GM12878 (cell line): ENCODE measurements around the gene EIF6. TPM values are rescaled to one million over a fixed set of nuclear protein-coding genes. Genes with fewer than 3 reads are reported as not detected.

Experiments used
- ATAC-seq: fragments of 200-7000 bp; cut with Tn5 transposase; 3 replicates; pipeline ENCODE4 v1.9.1; 2020; ENCODE audit warnings: mild to moderate bottlenecking, moderate library complexity
- BruUV-seq: library from RNA; stranded (reverse); fragments of 400-500 nt; replicated peaks from 2 replicates; lab custom pipeline; 2021; lab: Mats Ljungman, UMichigan
- CTCF ChIA-PET: fragments of 300-600 bp; sonication (Branson Sonifier 250); formaldehyde crosslinking; extraction: SDS; loops from one replicate; lab custom pipeline; 2021; ENCODE audit warnings: inconsistent platforms; lab: Yijun Ruan, JAX
- POLR2A ChIA-PET: fragments of 350-600 bp; formaldehyde crosslinking; extraction: SDS; loops from one replicate; lab custom pipeline; 2021; ENCODE audit warnings: inconsistent platforms; lab: Charles Lee
- RAD21 ChIA-PET: fragments of 300-600 bp; sonication (Branson Sonifier 250); formaldehyde crosslinking; loops from one replicate; lab custom pipeline; 2023; ENCODE audit warnings: antibody characterized with exemption; ENCODE audit not compliant: unreplicated experiment; lab: Charles Lee
- SMC1A ChIA-PET: fragments of 300-600 bp; sonication (Branson Sonifier 250); formaldehyde crosslinking; loops from one replicate; lab custom pipeline; 2023; ENCODE audit not compliant: unreplicated experiment, uncharacterized antibody; lab: Charles Lee
- DNase-seq: peaks from one replicate; pipeline ENCODE4 v3.0.0-alpha.2; 2011; ENCODE audit warnings: low read depth, low spot score
- FAIRE-seq: peaks from 3 replicates; lab custom pipeline; 2011; peaks lifted over from hg19 to GRCh38; lab: Jason Lieb, UNC
- H2AFZ ChIP-seq: 2 replicates; pipeline ENCODE4 v1.6.0; 2011; ENCODE audit warnings: low read depth, low read length, control low read depth; ENCODE audit not compliant: control insufficient read depth
- H3K27ac ChIP-seq: 2 replicates; pipeline ENCODE4 v1.5.1; 2011; ENCODE audit warnings: control low read depth; ENCODE audit not compliant: control insufficient read depth, insufficient read depth
- H3K27me3 ChIP-seq, 2 experiments: replicated peaks in 1 of 2; 2 replicates each; pipeline versions ENCODE4 v1.6.0 to v1.6.1; 2011; ENCODE audit warnings: low read length in 1 of 2; ENCODE audit not compliant: control insufficient read depth in 2 of 2, insufficient read depth in 2 of 2
- H3K36me3 ChIP-seq, 2 experiments: 2 replicates each; pipeline ENCODE4 v1.5.1; 2011; ENCODE audit warnings: low read length in 1 of 2; ENCODE audit not compliant: control insufficient read depth in 2 of 2, insufficient read depth in 2 of 2
- H3K4me1 ChIP-seq: 2 replicates; pipeline ENCODE4 v1.6.1; 2011; ENCODE audit warnings: mild to moderate bottlenecking, low read length, moderate library complexity, mixed read lengths; ENCODE audit not compliant: control insufficient read depth, insufficient read depth
- H3K4me2 ChIP-seq: 2 replicates; pipeline ENCODE4 v1.6.0; 2011; ENCODE audit warnings: control low read depth; ENCODE audit not compliant: control insufficient read depth, insufficient read depth
- H3K4me3 ChIP-seq: fragments of 200-600 bp; sonication (generic); 2 replicates; pipeline ENCODE4 v1.5.1; 2016
- H3K79me2 ChIP-seq: 2 replicates; pipeline ENCODE4 v1.6.0; 2011; ENCODE audit warnings: low read length; ENCODE audit not compliant: control insufficient read depth, insufficient read depth
- H3K9ac ChIP-seq: 2 replicates; pipeline ENCODE4 v1.8.0; 2011; ENCODE audit warnings: low read length, control low read depth, mixed read lengths; ENCODE audit not compliant: control insufficient read depth, insufficient read depth
- H3K9me3 ChIP-seq: replicated peaks from 3 replicates; pipeline ENCODE4 v1.5.1; 2011; ENCODE audit warnings: mild to moderate bottlenecking, low read length; ENCODE audit not compliant: control insufficient read depth, insufficient read depth
- H4K20me1 ChIP-seq: 2 replicates; pipeline ENCODE4 v1.6.0; 2011; ENCODE audit not compliant: control insufficient read depth, insufficient read depth
- FOXK2 ChIP-seq: fragments of 450-650 bp; IDR thresholded peaks from 2 replicates; pipeline ENCODE4 v1.6.1; 2017; ENCODE audit warnings: mild to moderate bottlenecking, moderate library complexity
- IRF5 ChIP-seq: fragments of 450-650 bp; IDR thresholded peaks from 2 replicates; pipeline ENCODE4 v1.6.1; 2017; ENCODE audit warnings: borderline replicate concordance
- JUND ChIP-seq: IDR thresholded peaks from 2 replicates; pipeline ENCODE4 v1.6.1; 2012; ENCODE audit warnings: low read depth, mild to moderate bottlenecking, low read length, improper control_type of control experiment, moderate library complexity
- LARP7 ChIP-seq: fragments of 450-650 bp; IDR thresholded peaks from 2 replicates; pipeline ENCODE4 v1.6.1; 2017; ENCODE audit warnings: mild to moderate bottlenecking
- MAX ChIP-seq: IDR thresholded peaks from 2 replicates; pipeline ENCODE4 v1.6.1; 2012; ENCODE audit warnings: low read depth, low read length, improper control_type of control experiment
- MEF2A ChIP-seq: IDR thresholded peaks from 2 replicates; pipeline ENCODE4 v1.6.1; 2011; ENCODE audit warnings: low read depth, mild to moderate bottlenecking, low read length, moderate library complexity; ENCODE audit not compliant: insufficient read depth
- MYB ChIP-seq: fragments of 150-350 bp; IDR thresholded peaks from 2 replicates; pipeline ENCODE4 v1.6.1; 2014; ENCODE audit warnings: mild to moderate bottlenecking, low read depth, low read length, borderline replicate concordance
- NFIC ChIP-seq: IDR thresholded peaks from 2 replicates; pipeline ENCODE4 v1.6.1; 2012; ENCODE audit warnings: low read depth, mild to moderate bottlenecking, inconsistent platforms, low read length, moderate library complexity
- REST ChIP-seq: IDR thresholded peaks from 2 replicates; pipeline ENCODE4 v1.6.1; 2012; ENCODE audit warnings: mild to moderate bottlenecking, low read depth, low read length
- USF1 ChIP-seq: IDR thresholded peaks from 2 replicates; pipeline ENCODE4 v1.6.1; 2011; ENCODE audit warnings: borderline replicate concordance, low read depth, mild to moderate bottlenecking, moderate library complexity, mixed read lengths, low read length; ENCODE audit not compliant: insufficient read depth; ENCODE audit errors: extremely low read length
- YY1 ChIP-seq: IDR thresholded peaks from 2 replicates; pipeline ENCODE4 v1.6.1; 2011; ENCODE audit warnings: low read depth, mild to moderate bottlenecking, low read length
- ZNF217 ChIP-seq: fragments of 450-650 bp; IDR thresholded peaks from 2 replicates; pipeline ENCODE4 v1.6.1; 2017; ENCODE audit warnings: antibody characterized with exemption, mild to moderate bottlenecking
- ZNF274 ChIP-seq: IDR thresholded peaks from one replicate; pipeline ENCODE4 v1.8.0; 2011; ENCODE audit not compliant: insufficient read length, insufficient read depth
- ZSCAN29 ChIP-seq: fragments of 450-650 bp; IDR thresholded peaks from 2 replicates; pipeline ENCODE4 v1.6.1; 2017; ENCODE audit warnings: mild to moderate bottlenecking, moderate library complexity
- WGBS: methylation state at CpG from one replicate; pipeline ENCODE4 v1.1.6; 2016; ENCODE audit warnings: low lambda C conversion rate; ENCODE audit not compliant: insufficient replicate concordance, insufficient coverage; ENCODE audit errors: missing lambda C conversion rate; 5-methylcytosine and 5-hydroxymethylcytosine counted together
- in situ Hi-C: fragments of 300-500 bp; cut with MboI; formaldehyde crosslinking; loops from 9 replicates; pipeline ENCODE4 v1.14.3; 2018; ENCODE audit warnings: mixed read lengths
- intact Hi-C: fragments of 100-400 bp; cut with micrococcal nuclease; formaldehyde crosslinking; loops from one replicate; pipeline ENCODE4 v1.14.2; 2022; ENCODE audit not compliant: unreplicated experiment
- polyA plus RNA-seq, 11 experiments: library from polyadenylated mRNA; depleted of rRNA in 4 of 11; unstranded in 6 of 11; stranded (reverse) in 5 of 11; fragments of >200 nt; fragmentation: Nextera tagmentation in 4 of 11; fragmentation: Illumina TruSeq in 1 of 11; extraction: Ambion mirVana in 4 of 11; extraction: Trizol in 1 of 11; gene quantifications; 1 replicate in 1 of 11; 2 replicates in 10 of 11; pipeline versions ENCODE4 v1.2.1 to v1.2.3, GENCODE V29; 2011 to 2016; ENCODE audit warnings: inconsistent platforms in 2 of 11, missing spikeins in 2 of 11, low read depth in 1 of 11
- total RNA-seq, 4 experiments: library from RNA; depleted of rRNA in 3 of 4; stranded (reverse); fragments of >200 nt in 3 of 4; fragmentation: Illumina TruSeq in 1 of 4; extraction: Trizol in 1 of 4; gene quantifications; 2 replicates each; pipeline versions ENCODE4 v1.2.1 to v1.2.3, GENCODE V29; 2013 to 2021

Gene EIF6
- total and polyA plus RNA-seq, 10 of the 15 experiments (the other 5 are each of a cell fraction or from before 2014, with no cell fraction given) = 127 to 607 (median 197) TPM

- TF ChIP-seq YY1 (peak; percentile 75; the same call in 1 of the 2 replicates), ZNF274 (no peak), MAX (peak; percentile 57; the same call in 1 of the 2 replicates), USF1 (no peak), LARP7 (peak; percentile 51), MYB (no peak), FOXK2 (no peak)
Measured at GRCh38 chr20:35284267-35284991, at the start of gene EIF6 (continued).

- ChIA-PET RAD21 (no interaction called here), SMC1A (interaction anchor here (1.5 kb wide), 1 partner anchor 19 kb away, joined by 3 read pairs; no protein-coding TSS in a partner anchor), POLR2A (interaction anchor here (1.5 kb wide), 1 partner anchor 12 kb away, joined by 3 read pairs; no protein-coding TSS in a partner anchor), CTCF (interaction anchor here (0.6 to 1.7 kb wide), 4 partner anchors 25 to 470 kb away, joined by 3 to 7 read pairs (median 4); no protein-coding TSS in a partner anchor)
- WGBS = 72% methylated on average over 4 of the region's 4 CpGs
- no peaks in the 10 kb centered on the region for H3K27me3 ChIP-seq
- in situ Hi-C loops = no loop called here
- intact Hi-C loops = no loop called here
- ATAC-seq (no peak), FAIRE-seq (no peak), DNase-seq (no peak)
- BruUV-seq = no TSS peak
- H3K9ac ChIP-seq = no peak overlapping the region
- no peaks in the 10 kb centered on the region for H4K20me1 ChIP-seq
- H3K79me2 ChIP-seq = no peaks in the 10 kb centered on the region
- H3K4me3 ChIP-seq = no peak overlapping the region
- no peak overlapping the region for H2AFZ ChIP-seq
- H3K36me3 ChIP-seq = peaks cover 0 to 4% of the 10 kb centered on the region in 2 experiments; a peak in 2 of 4 replicates
- no peak overlapping the region for H3K4me2 ChIP-seq
- H3K4me1 ChIP-seq = no peaks in the 10 kb centered on the region
- H3K9me3 ChIP-seq = no peaks in the 10 kb centered on the region
- H3K27ac ChIP-seq = no peak overlapping the region
- TF ChIP-seq ZNF217 = no peak
- no peak for TF ChIP-seq ZSCAN29
- no peak for TF ChIP-seq MEF2A
- TF ChIP-seq REST = no peak
- TF ChIP-seq IRF5 = no peak
- TF ChIP-seq JUND = no peak
- no peak for TF ChIP-seq NFIC
Measured at GRCh38 chr20:35333606-35334005, 49.0 kb upstream of the EIF6 start.
